Activated naive CD8-positive, alpha-beta T cell treated with anti-CD3 and anti-CD28 coated beads, Interleukin-2, amount 50 U/mL, for 16 hours (primary cell): Measurements from ENCODE around the gene APOL6.
"Not testable (repeated sequence)": the region's sequence is repeated elsewhere in the genome, so short reads cannot be mapped to it uniquely, and the experiment has no call there.

Experiments used
- DNase-seq: peaks from one replicate; pipeline ENCODE4 v3.0.0-alpha.2; 2020; ENCODE audit warnings: low read depth, low spot score

The APOL6 gene

GRCh38 chr22:35677460-35678187 is 29.4 kb downstream of the APOL6 start:
- no peak for DNase-seq

- no peak for DNase-seq
Observed at GRCh38 chr22:35678836-35679235, 30.6 kb downstream of the APOL6 start.

GRCh38 chr22:35679492-35679891 is 31.2 kb downstream of the APOL6 start:
- DNase-seq = peak; percentile 43

GRCh38 chr22:35681454-35682052 is 33.3 kb downstream of the APOL6 start:
- DNase-seq = no peak

- DNase-seq = no peak
Observed at GRCh38 chr22:35683560-35683959, 35.3 kb downstream of the APOL6 start.

GRCh38 chr22:35684270-35684700 is 36.0 kb downstream of the APOL6 start:
- DNase-seq = no peak

GRCh38 chr22:35684732-35685131 is 36.5 kb downstream of the APOL6 start:
- DNase-seq = no peak

- no peak for DNase-seq
Observed at GRCh38 chr22:35685731-35686130, 37.5 kb downstream of the APOL6 start.

- no peak for DNase-seq
Observed at GRCh38 chr22:35686298-35686697, 38.1 kb downstream of the APOL6 start.

GRCh38 chr22:35687461-35687860 is 39.2 kb downstream of the APOL6 start:
- no peak for DNase-seq

GRCh38 chr22:35688913-35689675 is 40.8 kb downstream of the APOL6 start:
- DNase-seq = no peak

GRCh38 chr22:35690001-35690400 is 41.8 kb downstream of the APOL6 start:
- no peak for DNase-seq

GRCh38 chr22:35695202-35695601 is 47.0 kb downstream of the APOL6 start:
- no peak for DNase-seq

GRCh38 chr22:35697142-35697541 is 48.9 kb downstream of the APOL6 start:
- no peak for DNase-seq

GRCh38 chr22:35699852-35700251 is 51.6 kb downstream of the APOL6 start:
- not testable (repeated sequence) for DNase-seq

- DNase-seq = no peak
Observed at GRCh38 chr22:35703861-35704584, 55.8 kb downstream of the APOL6 start.

- DNase-seq = no peak
Observed at GRCh38 chr22:35705141-35705540, 56.9 kb downstream of the APOL6 start.

GRCh38 chr22:35708453-35708852 is 60.2 kb downstream of the APOL6 start:
- DNase-seq = no peak

GRCh38 chr22:35708917-35709316 is 60.7 kb downstream of the APOL6 start:
- no peak for DNase-seq

- no peak for DNase-seq
Observed at GRCh38 chr22:35711336-35711735, 63.1 kb downstream of the APOL6 start.

- no peak for DNase-seq
Observed at GRCh38 chr22:35712672-35713071, 64.4 kb downstream of the APOL6 start.

GRCh38 chr22:35717572-35717971 is 69.3 kb downstream of the APOL6 start, which contains the start of gene APOL5:
APOL5 (plus strand) TSS chr22:35717872; CDS start chr22:35717872, 0 bp downstream.
- DNase-seq = no peak
